ENCODE data around the gene PHF12.

Gene PHF12

DNA sequence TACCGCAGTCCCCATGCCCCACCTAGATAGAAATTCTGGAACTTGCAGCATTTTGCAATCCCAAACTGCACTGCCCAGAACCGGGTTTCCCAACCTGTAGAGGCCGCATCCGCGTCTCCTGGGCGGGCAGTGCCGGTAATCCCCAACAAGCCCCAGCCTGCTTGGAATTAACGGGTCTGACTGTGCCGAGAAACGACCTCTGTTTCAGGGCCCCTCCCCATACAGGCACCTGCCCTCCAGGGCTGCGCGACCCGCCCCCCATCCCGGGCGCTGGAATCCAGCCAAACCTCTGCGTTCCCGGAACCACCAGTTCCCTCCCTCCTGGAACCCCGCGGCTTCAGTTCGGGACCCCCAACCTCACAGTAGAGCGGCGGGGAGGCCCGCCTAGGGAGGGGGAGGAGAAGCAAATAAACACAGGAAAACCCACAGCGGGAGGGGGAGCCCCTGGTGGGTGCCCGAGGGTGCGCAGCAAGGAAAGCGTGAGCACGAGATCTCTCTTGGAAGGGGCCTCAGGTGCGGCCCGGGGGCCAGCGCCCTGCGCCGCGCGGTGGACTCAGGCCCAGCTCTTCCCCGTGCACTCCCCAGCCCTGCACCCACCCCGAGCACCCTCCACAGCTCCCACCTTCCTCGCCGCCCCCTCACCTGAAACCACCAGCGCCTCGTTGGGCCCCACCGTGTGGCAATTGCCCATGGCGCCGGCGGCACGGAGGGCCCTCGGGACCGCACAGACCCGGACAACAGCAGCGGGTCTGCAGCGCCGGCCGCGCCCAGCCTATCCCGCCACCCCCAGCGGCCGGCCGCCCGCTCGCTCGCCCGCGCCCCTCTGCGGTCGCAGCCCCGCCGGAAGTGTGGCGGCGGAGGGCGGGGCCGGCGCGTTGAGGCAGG is 54.2 kb downstream of the PHF12 start, which contains the start of gene FLOT2:
Gene FLOT2, minus strand, starts transcription at position 850 of the 885 bp plus-strand sequence. Its CDS starts 159 bp downstream, at position 691.
- Histone ChIP-seq H3K36me3 (ENCODE audit: control insufficient read depth in 1 of 2, insufficient read depth in 2 of 2, low read depth in 1 of 2, low read length in 2 of 2) (peaks cover 7 to 8% of the 10 kb centered on the region in 2 experiments), H2BK15ac (ENCODE audit: low read depth, poor library complexity, severe bottlenecking) (peak within 1 kb of the TSS; percentile 65), H4K8ac (ENCODE audit: low read length) (peak within 1 kb of the TSS; percentile 86), H3K79me1 (replicated peaks; ENCODE audit: low read length, poor library complexity, severe bottlenecking) (peaks cover 18% of the 10 kb centered on the region), H3K14ac (ENCODE audit: low read length in 2 of 2) (peak within 1 kb of the TSS in 1 of 2 experiments; percentile 99), H2AK5ac (ENCODE audit: low read length, severe bottlenecking) (peak within 1 kb of the TSS; percentile 7), H2BK12ac (ENCODE audit: low read length in 2 of 2) (peak within 1 kb of the TSS in 1 of 2 experiments; percentile 59), H3K27me3 (ENCODE audit: control insufficient read depth in 1 of 2, insufficient read depth in 1 of 2, low read length in 2 of 2) (no peaks in the 10 kb centered on the region), H3K9me3 (ENCODE audit: control insufficient read depth, low read length) (no peaks in the 10 kb centered on the region), H2BK5ac (ENCODE audit: low read depth, low read length, poor library complexity, severe bottlenecking) (no peak within 1 kb of the TSS), H3K27ac (ENCODE audit: low read length, poor library complexity, severe bottlenecking) (peak within 1 kb of the TSS; percentile 22), H3K4me3 (ENCODE audit: insufficient read depth in 1 of 2, low read depth in 1 of 2, low read length in 2 of 2) (peak within 1 kb of the TSS; percentile 90), H3K18ac (ENCODE audit: low read depth in 1 of 2, low read length in 2 of 2) (peak within 1 kb of the TSS; percentile 85 to 99), H2AFZ (ENCODE audit: low read depth, low read length) (peak within 1 kb of the TSS; percentile 91), H2BK120ac (ENCODE audit: low read depth, low read length) (peak within 1 kb of the TSS; percentile 51), H3K4ac (ENCODE audit: low read depth in 1 of 2, low read length in 2 of 2) (peak within 1 kb of the TSS in 1 of 2 experiments; percentile 91), H3K4me1 (ENCODE audit: control insufficient read depth, insufficient read depth, low read depth, low read length) (peaks cover 27% of the 10 kb centered on the region), H3K23ac (ENCODE audit: low read length in 2 of 2) (peak within 1 kb of the TSS in 1 of 2 experiments; percentile 97), H4K91ac (ENCODE audit: low read length) (peak within 1 kb of the TSS; percentile 94), H3K9ac (ENCODE audit: low read length) (peak within 1 kb of the TSS; percentile 94), H3K4me2 (ENCODE audit: low read length, poor library complexity, severe bottlenecking) (peak within 1 kb of the TSS; percentile 68)
- peak; percentile 61 for DNase-seq
- WGBS, result under 1% methylated on average over 61 of the region's 73 CpGs

DNA sequence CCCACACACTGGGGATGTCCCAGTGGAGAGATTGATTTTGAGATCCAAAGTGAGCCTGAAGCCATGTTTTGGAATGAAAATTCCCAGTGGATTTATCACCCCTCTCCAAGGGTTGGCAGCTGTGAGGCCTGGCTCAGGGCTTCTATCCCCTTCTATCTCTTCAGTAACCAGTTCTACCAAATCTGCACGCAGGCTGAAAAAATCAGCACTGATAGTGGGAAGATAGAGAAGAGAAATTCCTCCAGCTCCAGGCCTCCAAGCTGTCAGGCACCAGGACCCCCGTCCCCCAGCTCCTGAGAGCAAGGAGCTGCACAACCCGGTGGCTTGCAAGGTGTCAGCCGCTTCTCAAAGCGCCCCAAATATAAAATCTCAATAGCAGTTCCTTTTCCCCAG is 54.8 kb downstream of the PHF12 start:
- H3K9ac ChIP-seq (ENCODE audit: low read length), result peak overlapping the region; percentile 94
- no peak overlapping the region for H2BK5ac ChIP-seq (ENCODE audit: low read depth, low read length, poor library complexity, severe bottlenecking)
- peak overlapping the region; percentile 90 for H3K4me3 ChIP-seq (ENCODE audit: insufficient read depth in 1 of 2, low read depth in 1 of 2, low read length in 2 of 2)
- H3K27me3 ChIP-seq (ENCODE audit: control insufficient read depth in 1 of 2, insufficient read depth in 1 of 2, low read length in 2 of 2), result no peaks in the 10 kb centered on the region
- H2AFZ ChIP-seq (ENCODE audit: low read depth, low read length), result no peak overlapping the region
- H3K4ac ChIP-seq (ENCODE audit: low read depth in 1 of 2, low read length in 2 of 2), result no peak overlapping the region
- no peak overlapping the region for H4K91ac ChIP-seq (ENCODE audit: low read length)
- H3K23ac ChIP-seq (ENCODE audit: low read length in 2 of 2), result no peak overlapping the region
- H2BK15ac ChIP-seq (ENCODE audit: low read depth, poor library complexity, severe bottlenecking), result no peak overlapping the region
- H3K4me1 ChIP-seq (ENCODE audit: control insufficient read depth, insufficient read depth, low read depth, low read length), result peaks cover 30% of the 10 kb centered on the region
- H2AK5ac ChIP-seq (ENCODE audit: low read length, severe bottlenecking), result no peak overlapping the region
- no peak overlapping the region for H4K8ac ChIP-seq (ENCODE audit: low read length)
- H3K4me2 ChIP-seq (ENCODE audit: low read length, poor library complexity, severe bottlenecking), result peak overlapping the region; percentile 68
- no peak overlapping the region for H2BK120ac ChIP-seq (ENCODE audit: low read depth, low read length)
- H3K79me1 ChIP-seq (replicated peaks; ENCODE audit: low read length, poor library complexity, severe bottlenecking), result peaks cover 24% of the 10 kb centered on the region
- no peak overlapping the region for H2BK12ac ChIP-seq (ENCODE audit: low read length in 2 of 2)
- H3K14ac ChIP-seq (ENCODE audit: low read length in 2 of 2), result no peak overlapping the region
- 4% methylated on average over 5 of the region's 5 CpGs for WGBS
- DNase-seq, result peak; percentile 26
- peaks cover 12 to 13% of the 10 kb centered on the region in 2 experiments for H3K36me3 ChIP-seq (ENCODE audit: control insufficient read depth in 1 of 2, insufficient read depth in 2 of 2, low read depth in 1 of 2, low read length in 2 of 2)
- H3K18ac ChIP-seq (ENCODE audit: low read depth in 1 of 2, low read length in 2 of 2), result no peak overlapping the region
- H3K27ac ChIP-seq (ENCODE audit: low read length, poor library complexity, severe bottlenecking), result peak overlapping the region; percentile 3
- H3K9me3 ChIP-seq (ENCODE audit: control insufficient read depth, low read length), result no peaks in the 10 kb centered on the region

DNA sequence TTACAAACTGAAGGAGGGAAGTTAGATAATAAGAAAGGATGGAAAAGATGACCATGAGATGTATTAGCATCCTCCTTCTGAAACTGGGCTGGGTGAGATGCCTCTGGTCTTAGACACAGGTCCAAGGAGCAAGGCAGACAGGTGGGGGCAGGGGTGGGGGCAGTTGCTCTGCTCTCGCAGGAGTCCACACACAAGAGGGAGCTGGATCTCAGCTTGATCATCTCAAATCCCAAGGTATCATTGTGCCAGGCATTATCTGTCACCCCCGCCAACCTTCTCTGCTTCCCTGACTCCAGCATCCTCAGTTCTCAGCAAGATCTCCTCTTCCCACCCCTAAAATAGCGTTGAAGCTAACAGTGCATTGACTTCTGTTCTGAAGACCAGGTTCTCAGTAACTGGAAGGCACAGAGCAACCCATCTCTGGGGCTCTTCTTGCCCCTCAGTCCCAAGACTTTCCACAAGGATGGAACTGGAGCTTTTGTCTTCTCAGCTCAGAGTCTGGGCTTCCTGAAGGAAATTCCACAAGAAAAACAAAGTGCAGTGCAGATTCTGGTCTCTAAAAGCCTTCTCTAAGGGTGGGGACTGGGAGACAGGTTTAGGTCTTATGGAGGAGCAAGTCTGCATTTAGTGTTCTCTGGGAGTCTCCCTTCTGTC is 55.4 kb downstream of the PHF12 start:
- peaks cover 22% of the 10 kb centered on the region for H3K79me1 ChIP-seq (replicated peaks; ENCODE audit: low read length, poor library complexity, severe bottlenecking)
- peak overlapping the region; percentile 68 for H3K4me2 ChIP-seq (ENCODE audit: low read length, poor library complexity, severe bottlenecking)
- H2BK15ac ChIP-seq (ENCODE audit: low read depth, poor library complexity, severe bottlenecking), result no peak overlapping the region
- H3K9ac ChIP-seq (ENCODE audit: low read length), result peak overlapping the region; percentile 94
- peaks cover 11 to 18% of the 10 kb centered on the region in 2 experiments for H3K36me3 ChIP-seq (ENCODE audit: control insufficient read depth in 1 of 2, insufficient read depth in 2 of 2, low read depth in 1 of 2, low read length in 2 of 2)
- no peak overlapping the region for H3K18ac ChIP-seq (ENCODE audit: low read depth in 1 of 2, low read length in 2 of 2)
- H3K4ac ChIP-seq (ENCODE audit: low read depth in 1 of 2, low read length in 2 of 2), result no peak overlapping the region
- H3K4me1 ChIP-seq (ENCODE audit: control insufficient read depth, insufficient read depth, low read depth, low read length), result peaks cover 28% of the 10 kb centered on the region
- no peaks in the 10 kb centered on the region for H3K9me3 ChIP-seq (ENCODE audit: control insufficient read depth, low read length)
- no peak overlapping the region for H4K91ac ChIP-seq (ENCODE audit: low read length)
- no peaks in the 10 kb centered on the region for H3K27me3 ChIP-seq (ENCODE audit: control insufficient read depth in 1 of 2, insufficient read depth in 1 of 2, low read length in 2 of 2)
- 65% methylated on average over 2 of the region's 3 CpGs for WGBS
- no peak overlapping the region for H2AFZ ChIP-seq (ENCODE audit: low read depth, low read length)
- no peak overlapping the region for H4K8ac ChIP-seq (ENCODE audit: low read length)
- no peak overlapping the region for H3K14ac ChIP-seq (ENCODE audit: low read length in 2 of 2)
- H2AK5ac ChIP-seq (ENCODE audit: low read length, severe bottlenecking), result peak overlapping the region; percentile 8
- H3K27ac ChIP-seq (ENCODE audit: low read length, poor library complexity, severe bottlenecking), result no peak overlapping the region
- peak overlapping the region in 1 of 2 experiments; percentile 90 for H3K4me3 ChIP-seq (ENCODE audit: insufficient read depth in 1 of 2, low read depth in 1 of 2, low read length in 2 of 2)
- H2BK5ac ChIP-seq (ENCODE audit: low read depth, low read length, poor library complexity, severe bottlenecking), result no peak overlapping the region
- peak overlapping the region in 1 of 2 experiments; percentile 17 for H3K23ac ChIP-seq (ENCODE audit: low read length in 2 of 2)
- peak overlapping the region in 1 of 2 experiments; percentile 10 for H2BK12ac ChIP-seq (ENCODE audit: low read length in 2 of 2)
- H2BK120ac ChIP-seq (ENCODE audit: low read depth, low read length), result no peak overlapping the region
- no peak for DNase-seq

Data from mesenchymal stem cell (in vitro differentiated cells and primary cell).